BE2C (cell line): ENCODE data around the gene FRG1.
"Not testable (repeated sequence)": the region's sequence is repeated elsewhere in the genome, so short reads cannot be mapped to it uniquely, and the experiment has no call there.

Experiments used
- DNase-seq: peaks from one replicate; pipeline ENCODE4 v3.0.0-alpha.2; 2020
- H3K27me3 ChIP-seq: fragments of 250-450 bp; sonication (Bioruptor Pico); 2 replicates; pipeline ENCODE4 v1.5.1; 2020; ENCODE audit warnings: mild to moderate bottlenecking
- H3K36me3 ChIP-seq: fragments of 250-450 bp; sonication (Bioruptor Pico); 2 replicates; pipeline ENCODE4 v1.5.1; 2020; ENCODE audit warnings: mild to moderate bottlenecking
- H3K4me1 ChIP-seq: fragments of 250-450 bp; sonication (Bioruptor Pico); 2 replicates; pipeline ENCODE4 v1.5.1; 2020
- H3K4me3 ChIP-seq: 2 replicates; pipeline ENCODE4 v1.5.1; 2011; ENCODE audit warnings: low read depth, low read length
- H3K9me3 ChIP-seq: fragments of 250-450 bp; sonication (Bioruptor Pico); 2 replicates; pipeline ENCODE4 v1.5.1; 2020
- CTCF ChIP-seq: IDR thresholded peaks from 2 replicates; pipeline ENCODE4 v1.5.1; 2012; ENCODE audit warnings: mild to moderate bottlenecking, low read depth, low read length

Gene FRG1

GRCh38 chr4:189921058-189921457 lies 19.6 kb upstream of the FRG1 start:
- TF ChIP-seq CTCF: no peak
- Histone ChIP-seq H3K4me1 (no peaks in the 10 kb centered on the region), H3K9me3 (no peaks in the 10 kb centered on the region; the same call in 1 of the 2 replicates), H3K4me3 (no peak overlapping the region), H3K27me3 (no peaks in the 10 kb centered on the region), H3K36me3 (no peaks in the 10 kb centered on the region)
- no peak for DNase-seq

- H3K4me3 ChIP-seq, H3K36me3 ChIP-seq, H3K4me1 ChIP-seq, DNase-seq, H3K9me3 ChIP-seq, H3K27me3 ChIP-seq: not testable (repeated sequence)
Observed at GRCh38 chr4:189926742-189927141, 13.9 kb upstream of the FRG1 start.

GRCh38 chr4:189941005-189941450 lies 356 bp downstream of the FRG1 start:
- H3K9me3 ChIP-seq: no peaks in the 10 kb centered on the region
- DNase-seq: no peak
- no peak for TF ChIP-seq CTCF
- H3K4me1 ChIP-seq: no peaks in the 10 kb centered on the region
- no peaks in the 10 kb centered on the region for H3K27me3 ChIP-seq
- no peaks in the 10 kb centered on the region for H3K36me3 ChIP-seq
- H3K4me3 ChIP-seq: peak overlapping the region; percentile 84

GRCh38 chr4:189942412-189942811 lies 1.7 kb downstream of the FRG1 start:
- H3K27me3 ChIP-seq, H3K4me3 ChIP-seq, H3K36me3 ChIP-seq, H3K9me3 ChIP-seq, H3K4me1 ChIP-seq, DNase-seq: not testable (repeated sequence)

GRCh38 chr4:189944077-189944476 lies 3.4 kb downstream of the FRG1 start:
- not testable (repeated sequence) for DNase-seq, H3K4me1 ChIP-seq, H3K27me3 ChIP-seq, H3K9me3 ChIP-seq, H3K36me3 ChIP-seq, H3K4me3 ChIP-seq

GRCh38 chr4:189946906-189947305 lies 6.2 kb downstream of the FRG1 start:
- H3K4me3 ChIP-seq, H3K4me1 ChIP-seq, H3K36me3 ChIP-seq, H3K27me3 ChIP-seq, H3K9me3 ChIP-seq, DNase-seq: not testable (repeated sequence)

- H3K4me1 ChIP-seq, DNase-seq, H3K36me3 ChIP-seq, H3K4me3 ChIP-seq, H3K9me3 ChIP-seq, H3K27me3 ChIP-seq: not testable (repeated sequence)
Observed at GRCh38 chr4:189948486-189948885, 7.8 kb downstream of the FRG1 start.

GRCh38 chr4:189969291-189969690 lies 28.6 kb downstream of the FRG1 start:
- DNase-seq, H3K4me3 ChIP-seq, H3K9me3 ChIP-seq, H3K4me1 ChIP-seq, H3K36me3 ChIP-seq, H3K27me3 ChIP-seq: not testable (repeated sequence)

GRCh38 chr4:189973646-189974045 lies 33.0 kb downstream of the FRG1 start:
- no peak for DNase-seq
- Histone ChIP-seq H3K4me1 (no peaks in the 10 kb centered on the region), H3K9me3 (no peaks in the 10 kb centered on the region), H3K27me3 (no peaks in the 10 kb centered on the region), H3K4me3 (no peak overlapping the region), H3K36me3 (no peaks in the 10 kb centered on the region)
- no peak for TF ChIP-seq CTCF

GRCh38 chr4:189974056-189974455 lies 33.4 kb downstream of the FRG1 start:
- Histone ChIP-seq H3K4me1 (no peaks in the 10 kb centered on the region), H3K36me3 (no peaks in the 10 kb centered on the region), H3K4me3 (no peak overlapping the region), H3K9me3 (no peaks in the 10 kb centered on the region), H3K27me3 (no peaks in the 10 kb centered on the region)
- peak; percentile 30 for DNase-seq
- peak; percentile 56 for TF ChIP-seq CTCF
